Hypothalamus (tissue), 51 donors: ENCODE measurements around the gene TAL1.
"Not testable (repeated sequence)": the region's sequence is repeated elsewhere in the genome, so short reads cannot be mapped to it uniquely, and the experiment has no call there.

Experiments
- DNase-seq, 51 donors: peaks; one replicate each; lab custom pipeline; 2025; lab: John Stamatoyannopoulos, UW

TAL1 gene

DNA sequence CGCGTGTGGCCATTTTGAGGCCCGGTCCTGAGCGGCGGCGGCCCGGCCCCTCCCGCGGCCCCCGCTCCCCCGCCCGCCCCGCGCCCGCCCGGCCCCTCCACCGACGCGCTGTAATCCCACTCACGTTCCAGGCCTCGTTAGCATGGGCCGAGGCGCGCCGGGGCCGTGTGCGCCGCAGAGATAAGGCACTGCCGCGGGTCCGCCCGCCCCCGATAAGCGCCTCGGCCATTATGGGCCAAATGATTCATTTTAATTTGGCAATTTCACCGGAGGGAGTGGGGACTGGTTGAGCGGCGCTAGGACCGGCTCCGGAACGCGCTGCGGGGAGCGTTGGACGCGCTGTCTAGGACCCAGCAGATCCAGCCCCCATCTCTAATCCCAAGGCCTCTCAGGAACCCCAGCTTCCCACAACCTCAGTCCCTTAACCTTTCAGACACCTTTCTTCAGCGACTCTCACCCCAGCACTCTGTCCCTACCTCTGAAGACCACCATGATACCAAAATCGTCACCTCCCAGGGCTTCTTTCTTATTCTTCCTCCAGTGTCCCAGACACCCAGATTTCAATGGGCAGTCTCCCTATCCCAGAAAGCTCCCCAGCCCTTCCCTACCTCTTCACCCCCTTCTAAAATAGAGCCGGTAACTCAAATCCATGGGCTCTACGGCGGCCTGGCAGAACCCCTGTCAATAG lies at the start of gene TAL1:
TAL1 (minus strand) TSS at position 39 of the 688 bp plus-strand sequence. CDS start 6,337 bp downstream, outside the sequence.
- no peak for DNase-seq

GRCh38 chr1:47280142-47280541 lies 48.1 kb upstream of the TAL1 start:
- no peak for DNase-seq

GRCh38 chr1:47276850-47277249 lies 44.8 kb upstream of the TAL1 start:
- no peak for DNase-seq

- DNase-seq: not testable (repeated sequence)
Observed at GRCh38 chr1:47275811-47276210, 43.8 kb upstream of the TAL1 start.

DNA sequence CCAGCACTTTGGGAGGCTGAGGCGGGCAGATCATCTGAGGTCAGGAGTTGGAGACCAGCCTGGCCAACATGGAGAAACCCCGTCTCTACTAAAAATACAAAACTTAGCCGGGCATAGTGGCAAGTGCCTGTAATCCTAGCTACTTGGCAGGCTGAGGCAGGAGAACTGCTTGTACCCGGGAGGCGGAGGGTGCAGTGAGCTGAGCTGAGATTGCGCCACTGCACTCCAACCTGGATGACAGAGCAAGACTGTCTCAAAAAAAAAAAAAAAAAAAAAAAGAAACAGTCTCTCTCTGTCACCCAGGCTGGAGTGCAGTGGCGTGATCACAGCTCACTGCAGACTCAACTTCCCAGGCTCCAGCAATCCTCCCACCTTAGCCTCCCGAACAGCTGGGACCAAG lies 33.5 kb upstream of the TAL1 start:
- not testable (repeated sequence) for DNase-seq

DNA sequence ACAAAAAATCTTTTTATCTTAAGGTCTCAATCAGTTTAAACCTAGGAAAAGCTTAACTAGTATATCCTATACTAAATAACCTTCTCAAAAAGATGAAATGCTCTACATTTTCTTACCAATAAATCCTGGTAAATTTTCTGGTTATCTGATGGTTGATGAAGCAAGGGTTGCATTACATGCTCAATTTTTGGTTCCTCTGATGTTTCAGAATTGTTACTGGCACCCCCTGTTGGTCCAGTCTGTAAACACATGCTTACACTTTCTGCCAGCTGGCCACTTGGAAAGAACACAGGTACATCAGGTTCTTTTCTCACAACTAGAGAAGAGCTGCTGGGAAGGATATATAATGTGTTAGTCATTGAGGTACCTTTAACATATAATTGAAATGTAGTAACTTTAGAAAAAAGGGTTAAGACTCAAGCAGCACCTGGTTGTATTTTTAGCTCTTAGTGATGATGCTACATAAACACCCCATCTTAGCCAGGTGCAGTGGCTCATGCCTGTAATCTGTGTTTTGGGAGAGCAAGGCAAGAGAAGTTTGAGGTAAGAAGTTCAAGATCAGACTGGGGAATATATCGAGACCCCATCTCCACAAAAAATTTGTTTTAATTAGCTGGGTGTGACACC lies 30.9 kb upstream of the TAL1 start:
- DNase-seq: peak in 2 of 51 donors; percentile 2 to 4

- no peak for DNase-seq
Observed at GRCh38 chr1:47257224-47257623, 25.2 kb upstream of the TAL1 start.

DNA sequence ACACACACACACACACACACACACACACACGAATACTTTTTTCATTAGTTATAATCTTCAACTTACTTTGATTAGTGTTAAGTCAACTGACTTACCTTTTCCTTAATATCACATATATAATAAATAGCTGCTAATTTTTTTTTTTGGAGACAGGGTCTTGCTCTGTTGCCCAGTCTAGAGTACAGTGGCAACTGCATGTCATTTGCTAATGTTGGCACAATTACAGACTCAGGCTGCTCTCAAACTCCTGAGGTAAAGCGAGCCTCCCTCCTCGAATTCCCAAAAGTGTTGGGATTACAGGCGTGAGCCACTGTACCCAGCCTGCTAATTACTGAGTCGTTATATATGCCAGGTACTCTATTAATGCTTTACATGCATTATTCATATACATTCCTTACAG lies 20.8 kb upstream of the TAL1 start:
- no peak for DNase-seq

GRCh38 chr1:47252369-47252768 lies 20.3 kb upstream of the TAL1 start:
- no peak for DNase-seq

DNA sequence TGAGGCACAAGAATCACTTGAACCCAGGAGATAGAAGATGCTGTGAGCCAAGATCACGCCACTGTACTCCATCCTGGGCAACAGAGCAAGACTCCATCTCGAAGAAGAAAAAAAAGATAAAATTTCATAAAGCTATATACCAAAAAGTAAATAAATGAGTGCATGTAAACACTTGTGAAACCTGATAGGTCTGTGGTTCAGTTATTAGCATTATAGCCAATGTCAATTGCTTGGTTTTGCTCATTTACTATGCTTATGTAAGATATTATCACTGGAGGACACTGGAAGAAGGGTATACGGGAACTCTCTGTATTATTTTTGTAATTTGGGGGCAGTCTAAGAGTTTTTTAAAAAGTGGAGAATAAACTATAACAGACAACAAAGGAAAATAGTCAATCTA lies 17.7 kb upstream of the TAL1 start:
- no peak for DNase-seq

DNA sequence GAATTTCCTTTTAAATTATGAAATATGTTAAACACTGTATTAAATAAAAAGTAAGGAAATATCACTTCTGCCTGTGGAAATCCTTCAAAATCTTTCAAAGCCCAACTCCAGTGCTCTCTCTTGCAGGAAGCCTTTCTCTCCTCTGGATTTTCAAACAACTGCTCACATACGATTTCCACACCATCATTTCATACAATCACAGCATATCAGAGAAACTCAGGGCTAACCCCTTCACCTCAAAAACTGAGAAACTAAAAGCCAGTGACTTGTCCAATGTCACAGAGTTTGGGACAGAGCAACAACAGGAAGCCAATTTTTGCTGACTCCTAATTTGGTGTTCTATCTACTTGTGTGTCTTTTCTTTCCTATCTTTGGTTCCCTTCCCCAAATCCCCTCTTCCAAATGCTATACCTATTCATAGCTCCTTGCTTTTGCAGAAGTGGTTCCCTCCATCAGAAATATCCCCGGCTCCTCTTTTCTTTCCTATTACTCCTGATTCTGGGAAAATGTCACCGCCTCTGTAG lies 12.4 kb upstream of the TAL1 start:
- DNase-seq: no peak

- no peak for DNase-seq
Observed at GRCh38 chr1:47243910-47244309, 11.9 kb upstream of the TAL1 start.

- DNase-seq: no peak
Observed at GRCh38 chr1:47241114-47242113, 9.4 kb upstream of the TAL1 start.

- no peak for DNase-seq
Observed at GRCh38 chr1:47238935-47239592, 7.0 kb upstream of the TAL1 start.

GRCh38 chr1:47235806-47236205 lies 3.8 kb upstream of the TAL1 start:
- no peak for DNase-seq

DNA sequence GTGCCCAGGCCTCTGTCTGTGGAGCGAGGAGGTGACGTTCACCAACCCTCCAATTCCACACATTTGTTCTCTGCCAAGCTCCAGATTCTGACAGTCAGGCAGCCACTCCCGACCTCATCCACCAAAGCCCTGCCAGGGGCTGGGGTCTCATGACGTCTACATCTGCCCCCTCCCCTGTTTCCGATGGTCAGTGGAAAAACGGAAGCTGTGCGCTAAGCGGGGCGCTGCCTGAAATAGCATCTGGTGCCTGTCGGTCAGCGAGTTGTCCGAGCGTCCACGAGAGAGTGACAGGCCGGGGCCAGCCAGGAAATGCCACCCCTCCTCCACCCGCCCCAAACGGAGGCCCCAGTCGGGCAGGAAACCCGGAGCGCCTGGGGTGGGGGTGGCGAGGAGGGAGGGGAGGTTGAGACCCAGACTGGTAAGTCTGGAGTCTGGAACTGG lies 3.2 kb upstream of the TAL1 start:
- peak in 34 of 51 donors; percentile 10 to 61 (median 37) for DNase-seq

- no peak for DNase-seq
Observed at GRCh38 chr1:47233186-47233585, 1.2 kb upstream of the TAL1 start.

GRCh38 chr1:47231301-47232186 lies 481 bp downstream of the TAL1 start:
- peak in 11 of 51 donors; percentile 8 to 41 (median 19) for DNase-seq

- no peak for DNase-seq
Observed at GRCh38 chr1:47230692-47231300, 1.2 kb downstream of the TAL1 start.
